TTC549 (cell line): ENCODE results near the gene CBLIF.
"Not testable (repeated sequence)": the region's sequence is repeated elsewhere in the genome, so short reads cannot be mapped to it uniquely, and the experiment has no call there.

Source experiments
- FAIRE-seq: peaks from 2 replicates; lab custom pipeline; 2012; peaks lifted over from hg19 to GRCh38; lab: Jason Lieb, UNC

CBLIF gene

DNA sequence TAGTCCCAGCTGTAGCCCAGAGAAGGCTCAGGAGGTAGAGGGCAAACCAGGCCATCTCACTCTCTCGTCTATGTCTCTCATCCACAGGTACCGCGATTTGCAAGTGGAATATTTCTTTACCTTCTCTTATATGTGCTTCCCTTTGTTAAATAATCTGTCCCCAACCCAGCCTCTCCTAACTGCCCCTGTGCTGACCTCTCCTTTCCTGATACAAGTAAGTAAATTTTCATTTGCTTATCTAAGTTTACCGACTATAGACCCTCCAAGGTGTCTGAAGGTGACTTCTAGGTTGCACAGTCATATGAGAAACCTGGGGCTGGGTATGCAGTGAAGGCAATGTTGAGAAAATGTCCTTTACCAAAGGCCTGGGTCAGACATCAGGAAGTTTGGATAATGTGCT lies at the start of gene CBLIF:
TSS of gene CBLIF (minus strand) at position 101 of the 400 bp plus-strand sequence. CDS start at position 55, 46 bp downstream.
- FAIRE-seq = no peak

DNA sequence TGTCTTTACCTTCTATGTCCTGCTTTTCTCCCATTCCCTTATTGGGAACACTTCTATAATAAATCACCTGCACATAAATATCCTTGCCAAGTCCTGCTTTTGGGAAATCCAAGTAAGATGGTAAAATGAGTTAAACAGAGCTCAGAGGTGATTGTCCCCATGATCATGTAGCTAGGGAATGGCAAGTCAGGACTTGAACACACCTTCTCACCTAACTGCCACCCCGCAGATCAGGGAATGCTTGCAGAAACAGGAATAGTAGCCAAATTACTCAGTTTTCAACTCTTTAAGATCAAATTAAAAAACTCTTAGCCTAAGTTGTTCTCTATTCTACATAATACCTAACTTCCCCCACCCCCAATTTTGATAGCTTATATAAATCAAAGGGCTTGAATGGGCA lies 49.3 kb upstream of the CBLIF start:
- FAIRE-seq = no peak

DNA sequence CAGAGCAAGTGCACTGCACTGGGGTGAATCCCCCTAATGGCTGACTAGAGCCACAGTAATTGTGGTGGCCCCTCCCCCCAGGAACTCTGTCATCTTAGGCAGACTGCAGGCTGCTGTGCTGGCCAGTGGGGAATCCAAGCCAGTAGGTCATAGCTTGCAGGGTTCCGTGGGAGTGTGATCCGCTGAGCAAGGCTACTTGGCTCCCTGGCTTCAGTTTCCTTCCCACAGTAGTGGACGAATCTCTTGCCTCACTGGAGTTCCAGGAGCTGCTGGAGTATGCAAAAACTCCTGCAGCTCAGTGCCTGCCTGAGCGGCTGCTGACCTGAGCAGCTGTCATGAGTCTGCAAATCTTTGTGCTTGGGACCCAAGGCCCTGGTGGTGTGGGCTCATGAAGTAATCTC lies 46.5 kb upstream of the CBLIF start:
- no peak for FAIRE-seq

DNA sequence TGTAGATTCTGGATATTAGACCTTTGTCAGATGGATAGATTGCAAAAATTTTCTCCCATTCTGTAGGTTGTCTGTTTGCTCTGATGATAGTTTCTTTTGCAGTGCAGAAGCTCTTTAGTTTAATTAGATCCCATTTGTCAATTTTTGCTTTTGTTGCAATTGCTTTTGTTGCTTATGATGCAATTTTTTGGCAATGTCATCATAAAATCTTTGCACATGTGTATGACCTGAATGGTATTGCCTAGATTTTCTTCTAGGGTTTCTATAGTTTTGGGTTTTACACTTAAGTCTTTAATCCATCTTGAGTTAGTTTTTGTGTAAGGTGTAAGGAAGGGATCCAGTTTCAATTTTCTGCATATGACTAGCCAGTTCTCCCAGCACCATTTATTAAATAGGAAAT lies 41.9 kb upstream of the CBLIF start:
- FAIRE-seq = not testable (repeated sequence)

DNA sequence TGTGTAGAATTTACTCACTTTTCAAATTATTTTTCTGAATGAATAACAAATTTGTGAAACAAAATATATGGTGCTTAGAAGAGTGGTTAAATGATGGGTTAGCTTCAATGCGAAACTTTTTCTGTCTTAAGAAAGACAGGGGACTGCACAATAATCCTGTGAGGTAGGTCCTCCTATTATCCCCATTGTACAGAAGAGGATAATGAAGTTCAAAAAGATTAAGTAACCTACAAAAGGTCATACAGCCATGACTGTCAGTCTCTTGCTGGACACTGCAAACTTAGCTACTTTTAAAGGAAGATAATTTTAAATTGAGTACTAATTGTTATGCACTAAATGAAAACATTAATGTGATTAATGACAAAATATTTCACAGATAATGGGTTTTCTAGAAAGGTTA lies 38.3 kb upstream of the CBLIF start:
- no peak for FAIRE-seq

DNA sequence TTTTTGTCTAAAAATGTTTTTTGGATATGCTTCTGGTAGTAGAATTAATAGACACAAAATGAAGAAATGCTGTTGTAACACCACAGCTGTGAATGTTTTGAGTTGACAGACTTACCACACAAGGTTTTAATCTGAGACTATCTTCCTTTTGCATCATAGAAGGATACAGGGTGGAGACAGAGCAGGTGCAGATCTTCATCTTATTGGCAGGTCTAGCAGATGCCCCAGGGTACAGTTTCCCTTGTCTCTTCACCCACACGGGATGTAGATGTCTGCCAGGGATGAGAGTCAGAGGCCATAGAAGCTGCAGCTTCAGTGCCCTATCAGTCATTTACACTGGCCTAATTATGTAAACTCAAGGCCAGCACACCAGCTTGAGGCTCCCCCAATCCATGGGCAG lies 34.3 kb upstream of the CBLIF start:
- no peak for FAIRE-seq

DNA sequence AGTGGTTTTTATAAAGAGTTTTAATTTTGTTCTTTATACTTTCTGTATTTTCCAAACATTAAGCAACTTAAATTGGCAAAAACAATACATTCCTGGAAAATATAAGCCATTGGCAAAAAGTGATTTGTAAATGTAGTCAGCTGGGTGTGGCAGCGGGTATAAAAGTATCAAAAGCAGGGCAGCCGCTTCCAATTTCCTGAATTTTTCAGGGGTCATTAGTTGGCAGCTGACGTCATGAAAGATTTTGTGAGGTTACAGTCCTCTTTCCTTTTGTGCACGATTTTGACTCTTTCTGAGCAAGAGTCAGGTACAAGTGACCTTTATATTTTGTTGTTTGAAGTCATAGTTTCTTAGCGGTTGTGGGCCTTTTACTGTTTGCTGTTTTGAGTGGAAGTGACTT lies 33.3 kb upstream of the CBLIF start, which contains the start of gene OOSP3:
TSS of gene OOSP3 (plus strand) at position 208 of the 400 bp plus-strand sequence. CDS start at position 235, 27 bp downstream.
- FAIRE-seq = no peak

DNA sequence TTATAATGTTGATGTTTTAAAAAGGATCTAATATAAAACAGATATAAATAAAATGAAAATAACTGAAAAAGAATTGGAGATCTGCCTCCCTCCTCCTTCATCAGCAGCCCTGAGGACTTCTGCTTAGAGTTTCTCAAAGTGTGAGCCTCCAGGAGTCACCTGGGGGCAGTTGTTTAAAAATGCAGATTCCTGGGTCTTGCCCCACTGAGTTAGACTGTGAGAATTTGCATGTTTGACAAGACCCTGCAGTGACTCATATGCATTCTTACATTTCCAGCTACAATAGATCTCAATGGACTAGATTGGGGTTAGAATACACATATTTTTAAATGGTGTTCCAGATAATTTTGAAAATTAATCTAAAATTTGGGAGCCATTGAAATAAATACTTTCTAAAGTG lies 32.5 kb upstream of the CBLIF start:
- no peak for FAIRE-seq

DNA sequence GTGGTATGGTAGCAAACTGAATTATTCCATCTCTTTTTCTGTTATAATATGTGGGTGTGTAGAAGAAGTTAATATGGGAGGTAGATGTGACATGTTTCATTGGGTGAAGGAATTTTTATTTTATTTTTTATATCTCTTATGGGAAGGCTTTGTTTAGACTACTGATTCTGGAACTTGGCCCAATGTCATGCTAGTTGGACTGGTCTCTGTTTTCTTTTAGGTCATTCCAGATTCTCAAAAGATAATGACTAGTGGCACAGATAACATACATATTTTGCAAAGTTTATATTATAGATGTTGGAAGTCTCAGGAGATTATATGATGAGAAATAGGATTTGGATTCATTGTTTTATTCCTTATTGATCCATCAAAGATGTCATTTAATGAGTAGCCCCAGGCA lies 32.0 kb upstream of the CBLIF start:
- FAIRE-seq = no peak

DNA sequence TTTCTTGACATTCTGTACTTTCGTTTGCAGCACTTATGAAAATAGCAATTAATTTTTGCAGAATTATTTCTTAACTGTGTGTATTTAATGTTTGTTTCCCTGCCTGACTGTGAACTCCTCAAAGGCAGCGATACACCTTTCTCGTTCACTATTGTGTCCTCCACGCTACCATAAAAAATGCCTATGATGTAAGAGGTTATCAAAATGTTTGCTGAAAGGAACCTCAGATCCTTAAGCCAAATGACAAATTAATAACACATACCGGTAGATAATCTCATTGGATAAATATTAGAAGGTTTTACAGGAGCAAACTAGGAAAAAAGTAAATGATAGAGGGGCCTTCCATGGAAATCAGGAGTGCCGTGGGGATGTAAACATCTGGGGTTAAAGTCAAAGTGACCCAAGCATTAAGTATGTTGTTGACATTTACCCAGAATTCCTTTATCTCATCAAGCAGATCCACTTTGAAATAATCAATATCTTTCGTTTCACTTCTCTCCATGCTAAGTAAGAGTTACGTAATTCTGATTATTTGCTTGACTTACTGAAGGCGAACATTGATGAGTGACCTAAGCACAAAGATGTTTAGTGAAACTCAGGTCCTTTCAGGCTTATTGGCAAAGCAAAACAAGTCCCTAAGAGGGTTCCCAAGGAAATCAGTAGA lies 30.7 kb upstream of the CBLIF start:
- FAIRE-seq = no peak

DNA sequence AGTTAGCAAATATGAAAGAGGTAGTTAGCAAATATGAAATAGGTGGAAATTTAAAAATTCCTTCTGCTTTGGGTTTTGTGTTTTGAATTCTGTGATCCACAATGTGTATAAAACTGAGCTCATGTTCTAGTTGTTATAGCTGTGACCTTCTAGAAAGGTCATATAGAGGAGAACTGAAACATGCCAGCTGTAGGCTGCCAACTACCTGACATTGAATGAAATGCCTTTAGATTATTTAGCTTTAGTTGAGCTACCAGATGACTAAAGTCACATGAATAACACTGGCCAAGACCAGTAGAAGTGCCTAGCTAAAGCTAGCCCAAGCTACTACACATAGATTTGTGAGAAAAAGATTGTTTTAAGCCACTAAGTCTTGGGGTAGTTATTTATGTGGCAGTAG lies 26.8 kb upstream of the CBLIF start:
- no peak for FAIRE-seq

DNA sequence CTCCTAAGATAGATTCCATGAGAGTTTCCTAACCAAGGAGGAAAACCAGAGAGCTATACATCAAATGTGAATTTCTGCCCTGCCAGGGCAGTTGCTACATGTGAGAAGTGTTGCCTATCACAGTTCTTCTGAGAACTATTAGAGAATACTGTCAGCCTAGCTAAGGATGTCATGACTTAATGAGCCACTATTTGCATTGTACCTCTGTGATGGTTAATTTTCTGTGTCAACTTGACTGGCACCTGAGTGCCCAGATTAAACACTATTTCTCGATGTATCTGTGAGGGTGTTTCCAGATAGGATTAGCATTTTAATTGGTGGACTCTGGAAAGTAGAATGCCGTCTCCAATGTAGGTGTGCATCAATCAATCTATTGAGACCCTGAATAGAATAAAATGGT lies 22.6 kb upstream of the CBLIF start:
- FAIRE-seq = no peak

DNA sequence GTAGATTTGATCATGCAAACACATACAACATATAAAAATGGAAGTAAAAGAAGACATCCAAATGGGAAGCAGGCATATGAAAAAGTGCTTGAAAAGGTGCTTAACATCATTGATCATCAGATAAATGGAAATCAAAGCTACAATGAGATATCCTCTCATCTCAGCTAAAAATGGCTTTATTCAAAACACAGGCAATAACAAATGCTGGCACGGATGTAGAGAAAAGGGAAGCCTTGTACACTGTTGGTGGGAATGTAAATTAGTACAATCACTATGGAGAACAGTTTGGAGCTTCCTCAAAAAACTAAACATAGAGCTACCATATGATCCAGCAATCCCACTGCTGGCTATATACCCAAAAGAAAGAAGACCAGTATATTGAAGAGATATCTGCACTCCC lies 21.5 kb upstream of the CBLIF start:
- FAIRE-seq = no peak

DNA sequence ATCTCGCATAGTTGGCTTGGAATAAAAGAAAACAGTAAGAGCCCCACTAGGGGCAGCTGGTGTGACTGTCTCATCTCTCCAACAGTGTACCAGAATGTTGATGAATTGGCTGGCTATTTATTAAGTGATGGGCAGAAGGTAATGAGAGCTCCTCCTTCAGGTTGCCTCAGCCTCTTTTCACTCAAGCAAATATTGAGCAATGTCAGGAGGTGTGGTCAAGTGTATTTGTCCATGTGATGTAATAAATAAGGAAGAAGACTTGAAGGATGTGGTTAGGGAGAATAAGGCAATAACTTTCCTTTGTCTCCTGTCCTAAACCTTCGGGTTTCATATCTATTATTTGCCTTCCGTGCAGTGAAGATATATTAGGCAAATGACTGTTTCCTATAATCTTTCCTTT lies 21.1 kb upstream of the CBLIF start, which contains the start of gene TCN1:
TSS of gene TCN1 (minus strand) at position 91 of the 400 bp plus-strand sequence. CDS start at position 74, 17 bp downstream.
- FAIRE-seq = no peak

DNA sequence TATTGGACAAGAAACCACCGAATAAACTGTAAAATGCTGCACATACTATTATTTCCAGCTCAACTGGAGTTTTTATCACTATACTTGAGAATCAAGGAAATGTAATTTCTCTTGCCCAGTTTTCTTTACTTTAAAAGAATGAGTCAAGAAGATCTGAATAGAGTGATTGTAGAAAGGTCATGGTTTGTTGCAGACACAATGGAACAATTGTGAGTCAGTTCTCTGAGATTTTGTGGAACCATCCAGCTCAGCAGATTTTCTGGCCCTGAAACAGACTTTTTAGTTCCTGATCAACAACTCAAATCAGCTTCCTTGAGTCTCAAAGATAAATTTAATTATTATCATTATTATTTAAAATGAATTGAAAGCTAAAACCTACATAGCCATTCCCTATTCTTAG lies 19.7 kb upstream of the CBLIF start:
- FAIRE-seq = no peak

DNA sequence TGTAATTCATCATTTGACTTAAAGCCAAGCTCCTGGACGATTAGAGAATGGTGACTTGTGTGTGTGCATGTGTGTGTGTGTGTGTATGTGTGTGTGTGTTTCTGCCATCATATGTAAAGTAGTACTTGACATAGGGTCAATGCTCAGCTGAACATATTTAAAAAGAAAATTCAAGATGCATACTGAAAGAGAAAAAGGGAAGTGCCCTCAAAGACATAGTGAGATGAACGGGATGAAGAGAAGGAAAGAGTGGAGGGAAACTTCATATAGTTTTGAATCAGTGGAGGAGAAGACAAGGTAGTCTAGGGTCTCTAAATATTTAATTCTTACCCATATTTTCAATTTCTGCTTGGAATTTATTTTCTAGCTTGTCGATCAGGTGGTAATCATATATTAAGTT lies 17.0 kb upstream of the CBLIF start:
- FAIRE-seq = no peak

DNA sequence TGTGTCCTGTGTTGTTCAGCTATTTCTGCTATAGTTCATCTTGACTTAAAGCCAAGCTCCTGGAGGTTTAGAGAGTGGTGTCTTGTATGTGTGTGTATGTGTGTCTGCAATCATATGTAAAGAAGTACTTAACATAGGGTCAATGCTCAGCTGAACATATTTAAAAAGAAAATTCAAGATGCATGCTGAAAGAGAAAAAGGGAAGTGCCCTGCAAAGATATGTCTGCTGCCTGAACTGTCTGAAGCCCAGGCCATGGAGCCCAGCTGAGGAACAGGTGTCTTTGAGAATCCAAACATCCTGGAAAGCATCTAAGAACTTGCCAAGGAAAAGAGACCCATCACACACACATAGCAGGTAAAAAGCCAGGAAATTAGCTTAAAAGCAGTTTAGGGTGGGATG lies 14.4 kb upstream of the CBLIF start:
- no peak for FAIRE-seq

DNA sequence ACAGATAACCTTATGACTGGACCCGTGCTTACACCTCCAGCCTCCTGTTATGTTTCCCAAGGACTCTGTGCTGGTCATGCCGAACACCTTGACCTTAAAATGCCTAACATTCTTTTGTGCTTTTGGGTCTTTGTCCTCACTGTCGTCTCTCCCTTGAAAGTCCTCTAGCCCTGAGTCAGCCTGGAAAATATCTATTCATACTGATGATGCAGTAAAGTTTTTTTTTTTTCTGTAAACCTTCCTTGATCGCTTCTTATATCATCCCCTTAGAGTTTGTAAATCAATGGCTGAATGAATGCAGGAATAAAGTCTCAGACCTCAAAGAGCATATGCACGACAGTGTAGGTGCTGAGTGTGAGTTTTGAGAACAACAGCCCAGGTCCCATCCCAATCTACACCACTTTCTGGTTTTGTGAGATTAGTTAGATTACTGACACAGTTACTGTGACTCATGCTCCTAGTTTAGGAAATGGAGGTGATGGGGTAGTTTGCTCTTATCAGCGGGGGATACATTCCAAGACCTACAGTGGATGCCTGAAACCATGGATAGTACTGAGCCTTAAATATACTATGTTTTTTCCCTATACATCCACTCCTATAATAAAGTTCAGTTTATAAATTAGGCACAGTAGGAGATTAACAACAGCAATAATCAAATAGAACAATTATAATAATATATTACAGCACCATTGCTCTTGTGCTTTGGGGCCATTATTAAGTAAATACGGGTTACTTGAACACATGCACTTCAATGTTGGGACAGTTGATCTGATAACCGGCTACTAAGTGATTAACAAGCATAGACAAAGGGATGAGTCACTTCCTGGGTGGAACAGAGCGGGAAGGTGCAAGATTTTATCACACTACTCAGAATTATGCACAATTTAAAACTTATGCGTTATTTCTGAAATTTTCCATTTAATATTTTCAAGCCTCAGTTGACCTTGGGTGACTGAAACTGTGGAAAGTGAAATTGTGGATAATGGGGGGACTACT lies 12.4 kb upstream of the CBLIF start:
- FAIRE-seq = no peak

DNA sequence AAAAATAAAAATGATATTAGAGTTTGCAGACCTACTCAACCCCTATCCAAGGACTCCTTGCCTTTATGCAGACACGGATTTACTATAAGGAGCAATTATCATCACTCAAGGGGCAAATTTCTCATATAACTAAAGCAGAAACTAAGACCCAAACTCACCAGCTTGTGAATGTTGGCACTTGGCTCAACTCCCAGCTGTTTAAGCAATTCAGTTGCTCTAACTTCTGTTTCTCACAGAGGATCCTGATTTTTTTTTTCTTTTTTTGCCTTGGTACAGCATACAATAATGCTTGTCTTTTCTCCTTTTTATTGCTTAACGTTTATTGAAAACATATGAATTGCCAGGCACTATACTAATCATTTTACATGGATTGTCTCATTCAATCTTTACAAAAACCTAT lies 9.6 kb upstream of the CBLIF start:
- FAIRE-seq = no peak

DNA sequence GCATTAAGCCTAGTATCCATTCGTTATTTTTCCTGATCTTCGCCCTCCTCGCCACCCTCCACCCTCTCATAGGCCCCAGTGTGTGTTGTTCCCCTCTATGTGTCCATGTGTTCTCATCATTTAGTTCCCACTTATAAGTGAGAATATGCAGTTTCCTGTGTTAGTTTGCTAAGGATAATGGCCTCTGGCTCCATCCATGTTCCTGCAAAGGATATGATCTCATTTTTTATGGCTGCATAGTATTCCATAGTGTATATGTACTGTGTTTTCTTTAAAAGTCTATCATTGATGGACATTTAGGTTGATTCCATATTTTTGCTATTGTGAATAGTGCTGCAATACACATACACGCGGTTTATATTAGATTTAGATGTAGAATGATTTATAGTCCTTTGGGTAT lies 6.1 kb upstream of the CBLIF start:
- FAIRE-seq = not testable (repeated sequence)

DNA sequence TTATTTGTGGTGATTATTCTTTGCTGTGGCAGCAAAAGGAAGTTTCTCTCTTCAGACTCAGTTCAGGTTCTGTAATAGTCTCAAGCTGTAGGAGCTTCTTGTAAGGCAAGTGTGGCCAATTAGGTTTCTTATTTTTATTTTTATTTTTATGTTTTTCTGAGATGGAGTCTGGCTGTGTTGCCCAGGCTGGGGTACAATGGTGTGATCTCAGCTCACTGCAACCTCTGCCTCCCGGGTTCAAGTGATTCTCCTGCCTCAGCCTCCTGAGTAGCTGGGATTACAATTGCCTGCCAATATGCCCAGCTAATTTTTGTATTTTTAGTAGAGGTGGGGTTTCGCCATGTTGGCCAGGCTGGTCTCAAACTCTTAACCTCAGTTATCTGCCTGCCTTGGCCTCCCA lies 4.3 kb upstream of the CBLIF start:
- FAIRE-seq = not testable (repeated sequence)

DNA sequence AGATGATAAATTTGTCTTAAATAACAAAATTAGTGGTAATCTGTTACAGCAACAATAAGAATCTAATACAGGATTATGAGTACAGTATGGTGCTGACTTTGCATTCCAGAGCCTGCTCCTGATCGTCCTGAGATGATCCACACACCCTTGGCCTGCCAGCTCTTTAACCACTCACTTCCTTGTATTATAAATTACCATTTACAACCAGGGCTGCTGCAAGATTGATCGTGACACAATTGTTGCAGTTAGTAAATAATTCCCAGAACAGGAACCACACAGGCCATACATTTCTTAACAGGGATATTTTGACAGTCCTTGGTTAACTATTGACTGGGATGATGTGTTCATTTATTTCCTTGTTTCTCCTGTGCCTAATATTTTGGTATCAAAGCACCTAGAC lies 3.8 kb upstream of the CBLIF start:
- no peak for FAIRE-seq

DNA sequence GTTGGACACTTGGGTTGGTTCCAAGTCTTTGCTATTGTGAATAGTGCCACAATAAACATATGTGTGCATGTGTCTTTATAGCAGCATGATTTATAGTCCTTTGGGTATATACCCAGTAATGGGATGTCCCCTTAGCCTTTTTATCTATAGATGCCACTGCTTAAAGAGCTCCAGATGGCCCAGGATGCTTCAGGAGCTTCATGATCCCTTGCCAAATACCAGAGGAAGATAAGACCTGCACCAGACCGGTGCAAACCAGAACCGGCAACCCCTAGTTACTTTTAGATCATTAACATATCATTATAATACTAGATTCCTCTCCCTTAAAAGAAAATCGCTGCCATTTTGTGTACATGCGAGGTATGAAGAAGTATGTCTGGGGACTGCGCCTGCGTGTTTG lies 3.1 kb upstream of the CBLIF start:
- FAIRE-seq = not testable (repeated sequence)
